K562 (cell line): ENCODE data around the gene NECAB2. TPM values are rescaled to one million over a fixed set of nuclear protein-coding genes. Genes with fewer than 3 reads are reported as not detected.

Source experiments
- CBX5 ChIP-seq: IDR thresholded peaks from 2 replicates; pipeline ENCODE4 v1.6.1; 2014; ENCODE audit warnings: low read depth, borderline replicate concordance
- DPF2 ChIP-seq: fragments of 450-650 bp; IDR thresholded peaks from 2 replicates; pipeline ENCODE4 v1.6.1; 2016
- ETV1 ChIP-seq: fragments of 450-650 bp; conservative IDR thresholded peaks from 2 replicates; pipeline ENCODE4 v1.6.1; 2016; ENCODE audit warnings: missing genetic modification characterization, control low read depth, low read depth, missing compliant biosample characterization
- NEUROD1 ChIP-seq: fragments of 150-350 bp; IDR thresholded peaks from 2 replicates; pipeline ENCODE4 v1.6.1; 2014; ENCODE audit warnings: borderline replicate concordance, low read length, low read depth; ENCODE audit not compliant: partially characterized antibody
- RUNX1 ChIP-seq: sonication (generic); IDR thresholded peaks from 2 replicates; pipeline ENCODE4 v1.6.1; 2016; ENCODE audit warnings: antibody characterized with exemption, low read depth
- SNIP1 ChIP-seq: fragments of 450-650 bp; IDR thresholded peaks from 2 replicates; pipeline ENCODE4 v1.7.1; 2017; ENCODE audit warnings: low read depth, mild to moderate bottlenecking
- SRSF1 ChIP-seq: fragments of 200-400 bp; formaldehyde crosslinking; IDR thresholded peaks from 2 replicates; pipeline ENCODE4 v1.6.1; 2017; ENCODE audit warnings: mild to moderate bottlenecking, low read depth, low read length, moderate library complexity
- TARDBP ChIP-seq: fragments of 450-650 bp; IDR thresholded peaks from 2 replicates; pipeline ENCODE4 v1.6.1; 2016
- polyA plus RNA-seq, 8 experiments: library from polyadenylated mRNA; depleted of rRNA in 4 of 8; stranded (reverse) in 5 of 8; unstranded in 3 of 8; fragments of >200 nt; fragmentation: Nextera tagmentation in 2 of 8; fragmentation: Illumina TruSeq in 1 of 8; extraction: Ambion mirVana in 2 of 8; extraction: Trizol in 1 of 8; gene quantifications; 2 replicates each; pipeline versions ENCODE4 v1.2.1 to v1.2.3, GENCODE V29; 2011 to 2014; ENCODE audit warnings: inconsistent platforms in 1 of 8, missing spikeins in 1 of 8
- total RNA-seq, 7 experiments: library from RNA; depleted of rRNA in 6 of 7; stranded (reverse); fragments of >200 nt in 6 of 7; fragmentation: Illumina TruSeq in 2 of 7; extraction: Trizol in 2 of 7; gene quantifications; 2 replicates each; pipeline versions ENCODE4 v1.2.1 to v1.2.3, GENCODE V29; 2011 to 2021; ENCODE audit warnings: low replicate concordance in 1 of 7
- TF ChIP-seq, protein P1 (sequence below): fragments of 450-650 bp; conservative IDR thresholded peaks from 2 replicates; pipeline ENCODE4 v1.6.1; 2016; ENCODE audit warnings: missing genetic modification characterization, low read depth, mild to moderate bottlenecking, control low read depth, missing compliant biosample characterization
- TF ChIP-seq, protein P2 (sequence below): fragments of 250-450 bp; sonication (Bioruptor Pico); IDR thresholded peaks from 2 replicates; pipeline ENCODE4 v1.4.0; 2020; ENCODE audit warnings: mild to moderate bottlenecking, moderate library complexity
- TF ChIP-seq, protein P3 (sequence below): fragments of 150-350 bp; IDR thresholded peaks from 2 replicates; pipeline ENCODE4 v1.6.1; 2014; ENCODE audit warnings: low read depth, mild to moderate bottlenecking, low read length, borderline replicate concordance
- TF ChIP-seq, protein P4 (sequence below): fragments of 250-450 bp; sonication (Bioruptor Pico); IDR thresholded peaks from 2 replicates; pipeline ENCODE4 v1.9.0; 2021; ENCODE audit warnings: mild to moderate bottlenecking
- TF ChIP-seq, protein P5 (sequence below): fragments of 450-650 bp; conservative IDR thresholded peaks from 2 replicates; pipeline ENCODE4 v1.6.1; 2016; ENCODE audit warnings: missing genetic modification characterization, low read depth, mild to moderate bottlenecking, missing compliant biosample characterization, moderate library complexity
- TF ChIP-seq, protein P6 (sequence below), 2 experiments: IDR thresholded peaks in 1 of 2; conservative IDR thresholded peaks in 1 of 2; 2 replicates each; pipeline ENCODE4 v1.6.1; 2016; ENCODE audit warnings: low read depth in 2 of 2, mild to moderate bottlenecking in 1 of 2, missing compliant biosample characterization in 1 of 2, missing genetic modification characterization in 1 of 2, moderate library complexity in 1 of 2

NECAB2 gene
- total and polyA plus RNA-seq, 9 of the 15 experiments (the other 6 are each of a cell fraction or from before 2014, with no cell fraction given), result 0.03 to 0.28 TPM; not detected in 7

DNA sequence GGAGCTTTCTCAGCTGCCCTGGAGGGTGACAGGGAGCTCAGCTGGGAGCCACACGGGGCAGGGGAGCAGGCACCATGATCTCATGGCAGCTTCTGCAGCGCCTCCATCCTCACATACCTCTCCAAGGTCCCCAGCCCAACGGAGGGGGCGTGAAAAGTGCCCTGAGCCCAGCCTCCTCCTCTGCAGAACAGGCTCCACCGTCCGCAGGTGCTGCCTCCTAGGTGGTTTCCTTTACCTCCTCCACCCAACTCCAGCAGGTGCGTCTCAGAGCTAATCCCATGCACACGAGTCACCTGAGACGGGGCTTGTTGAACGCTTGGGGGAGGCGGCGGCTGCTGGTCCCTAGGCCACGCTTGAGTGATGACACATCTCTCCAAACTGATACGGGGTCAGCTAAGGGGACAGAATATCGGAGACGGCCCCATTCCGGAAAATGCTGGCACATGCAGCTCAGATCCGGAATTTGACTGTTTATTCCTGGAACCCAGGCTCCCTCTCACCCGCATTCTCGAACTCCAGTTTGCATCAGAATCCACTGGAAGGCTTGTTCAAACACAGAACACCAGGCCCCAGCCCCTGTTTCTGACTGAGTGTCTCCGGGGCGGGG, 74.9 kb downstream of the NECAB2 start (continued):
- TF ChIP-seq, protein P1, sequence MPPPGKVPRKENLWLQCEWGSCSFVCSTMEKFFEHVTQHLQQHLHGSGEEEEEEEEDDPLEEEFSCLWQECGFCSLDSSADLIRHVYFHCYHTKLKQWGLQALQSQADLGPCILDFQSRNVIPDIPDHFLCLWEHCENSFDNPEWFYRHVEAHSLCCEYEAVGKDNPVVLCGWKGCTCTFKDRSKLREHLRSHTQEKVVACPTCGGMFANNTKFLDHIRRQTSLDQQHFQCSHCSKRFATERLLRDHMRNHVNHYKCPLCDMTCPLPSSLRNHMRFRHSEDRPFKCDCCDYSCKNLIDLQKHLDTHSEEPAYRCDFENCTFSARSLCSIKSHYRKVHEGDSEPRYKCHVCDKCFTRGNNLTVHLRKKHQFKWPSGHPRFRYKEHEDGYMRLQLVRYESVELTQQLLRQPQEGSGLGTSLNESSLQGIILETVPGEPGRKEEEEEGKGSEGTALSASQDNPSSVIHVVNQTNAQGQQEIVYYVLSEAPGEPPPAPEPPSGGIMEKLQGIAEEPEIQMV, result no peak
- TF ChIP-seq, protein P2, sequence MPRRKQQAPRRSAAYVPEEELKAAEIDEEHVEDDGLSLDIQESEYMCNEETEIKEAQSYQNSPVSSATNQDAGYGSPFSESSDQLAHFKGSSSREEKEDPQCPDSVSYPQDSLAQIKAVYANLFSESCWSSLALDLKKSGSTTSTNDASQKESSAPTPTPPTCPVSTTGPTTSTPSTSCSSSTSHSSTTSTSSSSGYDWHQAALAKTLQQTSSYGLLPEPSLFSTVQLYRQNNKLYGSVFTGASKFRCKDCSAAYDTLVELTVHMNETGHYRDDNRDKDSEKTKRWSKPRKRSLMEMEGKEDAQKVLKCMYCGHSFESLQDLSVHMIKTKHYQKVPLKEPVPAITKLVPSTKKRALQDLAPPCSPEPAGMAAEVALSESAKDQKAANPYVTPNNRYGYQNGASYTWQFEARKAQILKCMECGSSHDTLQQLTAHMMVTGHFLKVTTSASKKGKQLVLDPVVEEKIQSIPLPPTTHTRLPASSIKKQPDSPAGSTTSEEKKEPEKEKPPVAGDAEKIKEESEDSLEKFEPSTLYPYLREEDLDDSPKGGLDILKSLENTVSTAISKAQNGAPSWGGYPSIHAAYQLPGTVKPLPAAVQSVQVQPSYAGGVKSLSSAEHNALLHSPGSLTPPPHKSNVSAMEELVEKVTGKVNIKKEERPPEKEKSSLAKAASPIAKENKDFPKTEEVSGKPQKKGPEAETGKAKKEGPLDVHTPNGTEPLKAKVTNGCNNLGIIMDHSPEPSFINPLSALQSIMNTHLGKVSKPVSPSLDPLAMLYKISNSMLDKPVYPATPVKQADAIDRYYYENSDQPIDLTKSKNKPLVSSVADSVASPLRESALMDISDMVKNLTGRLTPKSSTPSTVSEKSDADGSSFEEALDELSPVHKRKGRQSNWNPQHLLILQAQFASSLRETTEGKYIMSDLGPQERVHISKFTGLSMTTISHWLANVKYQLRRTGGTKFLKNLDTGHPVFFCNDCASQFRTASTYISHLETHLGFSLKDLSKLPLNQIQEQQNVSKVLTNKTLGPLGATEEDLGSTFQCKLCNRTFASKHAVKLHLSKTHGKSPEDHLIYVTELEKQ (CRISPR knock-in tag), result no peak
- TF ChIP-seq SRSF1, result no peak
- TF ChIP-seq, protein P3, sequence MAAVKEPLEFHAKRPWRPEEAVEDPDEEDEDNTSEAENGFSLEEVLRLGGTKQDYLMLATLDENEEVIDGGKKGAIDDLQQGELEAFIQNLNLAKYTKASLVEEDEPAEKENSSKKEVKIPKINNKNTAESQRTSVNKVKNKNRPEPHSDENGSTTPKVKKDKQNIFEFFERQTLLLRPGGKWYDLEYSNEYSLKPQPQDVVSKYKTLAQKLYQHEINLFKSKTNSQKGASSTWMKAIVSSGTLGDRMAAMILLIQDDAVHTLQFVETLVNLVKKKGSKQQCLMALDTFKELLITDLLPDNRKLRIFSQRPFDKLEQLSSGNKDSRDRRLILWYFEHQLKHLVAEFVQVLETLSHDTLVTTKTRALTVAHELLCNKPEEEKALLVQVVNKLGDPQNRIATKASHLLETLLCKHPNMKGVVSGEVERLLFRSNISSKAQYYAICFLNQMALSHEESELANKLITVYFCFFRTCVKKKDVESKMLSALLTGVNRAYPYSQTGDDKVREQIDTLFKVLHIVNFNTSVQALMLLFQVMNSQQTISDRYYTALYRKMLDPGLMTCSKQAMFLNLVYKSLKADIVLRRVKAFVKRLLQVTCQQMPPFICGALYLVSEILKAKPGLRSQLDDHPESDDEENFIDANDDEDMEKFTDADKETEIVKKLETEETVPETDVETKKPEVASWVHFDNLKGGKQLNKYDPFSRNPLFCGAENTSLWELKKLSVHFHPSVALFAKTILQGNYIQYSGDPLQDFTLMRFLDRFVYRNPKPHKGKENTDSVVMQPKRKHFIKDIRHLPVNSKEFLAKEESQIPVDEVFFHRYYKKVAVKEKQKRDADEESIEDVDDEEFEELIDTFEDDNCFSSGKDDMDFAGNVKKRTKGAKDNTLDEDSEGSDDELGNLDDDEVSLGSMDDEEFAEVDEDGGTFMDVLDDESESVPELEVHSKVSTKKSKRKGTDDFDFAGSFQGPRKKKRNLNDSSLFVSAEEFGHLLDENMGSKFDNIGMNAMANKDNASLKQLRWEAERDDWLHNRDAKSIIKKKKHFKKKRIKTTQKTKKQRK, result no peak
- TF ChIP-seq NEUROD1, result no peak
- TF ChIP-seq, protein P4, sequence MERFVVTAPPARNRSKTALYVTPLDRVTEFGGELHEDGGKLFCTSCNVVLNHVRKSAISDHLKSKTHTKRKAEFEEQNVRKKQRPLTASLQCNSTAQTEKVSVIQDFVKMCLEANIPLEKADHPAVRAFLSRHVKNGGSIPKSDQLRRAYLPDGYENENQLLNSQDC (CRISPR knock-in tag), result no peak
- no peak for TF ChIP-seq SNIP1
- TF ChIP-seq DPF2, result no peak
- TF ChIP-seq, protein P5, sequence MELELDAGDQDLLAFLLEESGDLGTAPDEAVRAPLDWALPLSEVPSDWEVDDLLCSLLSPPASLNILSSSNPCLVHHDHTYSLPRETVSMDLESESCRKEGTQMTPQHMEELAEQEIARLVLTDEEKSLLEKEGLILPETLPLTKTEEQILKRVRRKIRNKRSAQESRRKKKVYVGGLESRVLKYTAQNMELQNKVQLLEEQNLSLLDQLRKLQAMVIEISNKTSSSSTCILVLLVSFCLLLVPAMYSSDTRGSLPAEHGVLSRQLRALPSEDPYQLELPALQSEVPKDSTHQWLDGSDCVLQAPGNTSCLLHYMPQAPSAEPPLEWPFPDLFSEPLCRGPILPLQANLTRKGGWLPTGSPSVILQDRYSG, result no peak
- TF ChIP-seq ETV1 (tag), result no peak
- no peak for TF ChIP-seq CBX5
- TF ChIP-seq TARDBP, result no peak
- TF ChIP-seq RUNX1, result no peak
- TF ChIP-seq, protein P6, sequence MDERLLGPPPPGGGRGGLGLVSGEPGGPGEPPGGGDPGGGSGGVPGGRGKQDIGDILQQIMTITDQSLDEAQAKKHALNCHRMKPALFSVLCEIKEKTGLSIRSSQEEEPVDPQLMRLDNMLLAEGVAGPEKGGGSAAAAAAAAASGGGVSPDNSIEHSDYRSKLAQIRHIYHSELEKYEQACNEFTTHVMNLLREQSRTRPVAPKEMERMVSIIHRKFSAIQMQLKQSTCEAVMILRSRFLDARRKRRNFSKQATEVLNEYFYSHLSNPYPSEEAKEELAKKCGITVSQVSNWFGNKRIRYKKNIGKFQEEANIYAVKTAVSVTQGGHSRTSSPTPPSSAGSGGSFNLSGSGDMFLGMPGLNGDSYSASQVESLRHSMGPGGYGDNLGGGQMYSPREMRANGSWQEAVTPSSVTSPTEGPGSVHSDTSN (CRISPR knock-in tag; IDR thresholded peaks at IDR 0.05; ENCODE audit: low read depth), result no peak
- TF ChIP-seq, protein P6 (tag; conservative IDR thresholded peaks at IDR 0.05; ENCODE audit: low read depth), result no peak
